ENCODE results near the gene GPR156.

The GPR156 gene

GRCh38 chr3:120192579-120192978 is 92.4 kb downstream of the GPR156 start:
- Histone ChIP-seq H3K4me2 (no peak overlapping the region), H3K9me3 (replicated peaks in 1 of 11) (0 out of 22 replicates have a peak, but pooled peaks cover 0 to 7% (median 0%) of the 10 kb centered on the region in 11 experiments), H4K20me1 (no peaks in the 10 kb centered on the region)

GRCh38 chr3:120192159-120192558 is 92.9 kb downstream of the GPR156 start:
- Histone ChIP-seq H3K27ac (no peak overlapping the region), H3K4me2 (no peak overlapping the region), H3K36me3 (no peaks in the 10 kb centered on the region), H3K4me3 (no peak overlapping the region), H3K4me1 (no peaks in the 10 kb centered on the region), H3K9ac (no peak overlapping the region), H4K20me1 (no peaks in the 10 kb centered on the region), H3K27me3 (no peaks in the 10 kb centered on the region), H3K9me3 (replicated peaks in 1 of 11) (0 out of 22 replicates have a peak, but pooled peaks cover 0 to 7% (median 0%) of the 10 kb centered on the region in 11 experiments)
- TF ChIP-seq Cebpa-rat (IDR thresholded peaks at IDR 0.05), result no peak

More at GRCh38 chr3:120192579-120192978, 92.4 kb downstream of the GPR156 start:
- Histone ChIP-seq H3K9ac (no peak overlapping the region), H3K4me3 (no peak overlapping the region), H3K27me3 (no peaks in the 10 kb centered on the region), H3K4me1 (no peaks in the 10 kb centered on the region), H3K27ac (no peak overlapping the region), H3K36me3 (no peaks in the 10 kb centered on the region)
- TF ChIP-seq Cebpa-rat (IDR thresholded peaks at IDR 0.05), result no peak

GRCh38 chr3:120182613-120183511 is 102.2 kb downstream of the GPR156 start:
- no peak overlapping the region for H3K4me2 ChIP-seq
- H3K4me3 ChIP-seq, result no peak overlapping the region
- no peak for TF ChIP-seq Cebpa-rat (IDR thresholded peaks at IDR 0.05)
- no peaks in the 10 kb centered on the region for H3K27me3 ChIP-seq
- no peak overlapping the region for H3K9ac ChIP-seq
- no peak overlapping the region for H3K27ac ChIP-seq
- 0 out of 20 replicates have a peak, but pooled peaks cover 0 to 7% (median 0%) of the 10 kb centered on the region in 10 experiments for H3K4me1 ChIP-seq
- H4K20me1 ChIP-seq, result no peaks in the 10 kb centered on the region
- no peaks in the 10 kb centered on the region for H3K9me3 ChIP-seq (replicated peaks in 1 of 11)
- H3K36me3 ChIP-seq, result no peaks in the 10 kb centered on the region

- Histone ChIP-seq H3K9ac (no peak overlapping the region), H3K4me3 (no peak overlapping the region), H3K4me2 (no peak overlapping the region), H3K36me3 (no peaks in the 10 kb centered on the region), H3K9me3 (replicated peaks in 1 of 11) (no peaks in the 10 kb centered on the region), H4K20me1 (no peaks in the 10 kb centered on the region), H3K27me3 (no peaks in the 10 kb centered on the region), H3K27ac (no peak overlapping the region), H3K4me1 (0 out of 20 replicates have a peak, but pooled peaks cover 0 to 7% (median 0%) of the 10 kb centered on the region in 10 experiments)
- TF ChIP-seq Cebpa-rat (IDR thresholded peaks at IDR 0.05), result no peak
Observed at GRCh38 chr3:120181632-120182031, 103.4 kb downstream of the GPR156 start.

- Histone ChIP-seq H3K9ac (no peak overlapping the region), H3K9me3 (replicated peaks in 1 of 11) (no peaks in the 10 kb centered on the region), H3K4me3 (no peak overlapping the region), H3K4me2 (no peak overlapping the region), H3K27me3 (no peaks in the 10 kb centered on the region), H3K27ac (no peak overlapping the region), H3K4me1 (0 out of 20 replicates have a peak, but pooled peaks cover 0 to 7% (median 0%) of the 10 kb centered on the region in 10 experiments), H3K36me3 (no peaks in the 10 kb centered on the region), H4K20me1 (no peaks in the 10 kb centered on the region)
- TF ChIP-seq Cebpa-rat (IDR thresholded peaks at IDR 0.05), result no peak
Observed at GRCh38 chr3:120180731-120181412, 104.2 kb downstream of the GPR156 start.

DNA sequence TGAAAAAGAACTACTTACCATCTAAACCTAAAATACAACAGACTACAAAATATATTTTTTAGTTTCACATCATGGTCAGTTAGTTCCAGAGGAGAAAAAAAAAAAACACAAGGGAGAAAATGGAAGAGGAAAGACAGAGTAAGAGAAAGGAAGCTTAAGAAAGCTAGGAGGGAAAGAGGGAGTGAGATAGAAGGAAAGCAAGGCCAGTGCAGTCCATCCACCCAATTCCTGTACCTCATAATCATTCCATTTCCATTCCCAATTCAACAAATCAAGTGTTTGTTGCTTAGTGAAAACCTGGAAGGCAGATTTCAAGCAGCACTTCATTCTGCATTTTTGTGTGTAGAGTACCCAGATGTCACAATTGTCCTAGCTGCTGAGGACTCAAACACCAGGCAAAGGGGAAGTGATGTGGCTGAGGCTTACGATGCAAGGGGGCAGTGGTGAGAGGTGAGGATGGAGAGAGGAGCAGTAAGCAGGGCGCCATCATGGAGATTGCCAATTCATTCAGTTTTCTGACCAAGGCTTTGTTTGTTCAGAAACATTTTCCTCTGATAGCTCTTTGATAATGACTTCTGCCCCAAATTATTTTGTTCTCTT is 107.2 kb downstream of the GPR156 start:
- H3K36me3 ChIP-seq, result no peaks in the 10 kb centered on the region
- H3K4me2 ChIP-seq, result no peak overlapping the region
- H3K9ac ChIP-seq, result no peak overlapping the region
- no peaks in the 10 kb centered on the region for H3K9me3 ChIP-seq (replicated peaks in 1 of 11)
- no peak overlapping the region for H3K27ac ChIP-seq
- TF ChIP-seq Cebpa-rat (IDR thresholded peaks at IDR 0.05), result no peak
- H3K4me1 ChIP-seq, result 0 out of 20 replicates have a peak, but pooled peaks cover 0 to 7% (median 0%) of the 10 kb centered on the region in 10 experiments
- H3K27me3 ChIP-seq, result no peaks in the 10 kb centered on the region
- no peaks in the 10 kb centered on the region for H4K20me1 ChIP-seq
- H3K4me3 ChIP-seq, result no peak overlapping the region

DNA sequence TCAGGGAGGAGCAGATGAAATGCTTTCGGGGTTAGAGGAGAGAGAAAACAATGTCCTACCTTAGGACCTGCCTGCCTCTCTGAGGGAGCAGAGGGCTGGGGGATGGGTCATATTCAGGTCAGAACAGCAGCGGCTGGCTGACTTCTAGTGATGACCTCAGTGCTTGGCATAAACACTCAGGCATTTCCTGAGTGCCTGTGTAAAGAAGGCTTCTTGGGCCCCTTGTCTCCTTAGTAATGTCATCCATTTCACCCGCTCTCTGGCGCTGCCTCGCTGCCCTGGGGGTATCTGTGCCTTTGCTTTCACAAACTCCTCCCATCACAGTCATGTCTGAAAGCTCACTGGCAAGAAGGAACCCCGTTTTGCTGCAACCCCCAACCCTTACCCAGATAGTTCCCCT is 107.9 kb downstream of the GPR156 start:
- H3K9ac ChIP-seq, result no peak overlapping the region
- H4K20me1 ChIP-seq, result no peaks in the 10 kb centered on the region
- no peak overlapping the region for H3K27ac ChIP-seq
- peaks cover 0 to 8% (median under 1%) of the 10 kb centered on the region in 10 experiments; a peak in 10 of 20 replicates for H3K4me1 ChIP-seq
- no peak overlapping the region for H3K4me2 ChIP-seq
- no peaks in the 10 kb centered on the region for H3K27me3 ChIP-seq
- no peak overlapping the region for H3K4me3 ChIP-seq
- TF ChIP-seq Cebpa-rat (IDR thresholded peaks at IDR 0.05), result no peak
- no peaks in the 10 kb centered on the region for H3K9me3 ChIP-seq (replicated peaks in 1 of 11)
- H3K36me3 ChIP-seq, result no peaks in the 10 kb centered on the region

- Histone ChIP-seq H4K20me1 (no peaks in the 10 kb centered on the region), H3K9me3 (replicated peaks in 1 of 11) (no peaks in the 10 kb centered on the region), H3K9ac (no peak overlapping the region), H3K27ac (no peak overlapping the region), H3K27me3 (no peaks in the 10 kb centered on the region), H3K4me2 (no peak overlapping the region), H3K4me3 (no peak overlapping the region), H3K36me3 (no peaks in the 10 kb centered on the region), H3K4me1 (peaks cover 0 to 12% (median 6%) of the 10 kb centered on the region in 10 experiments; a peak in 11 of 20 replicates)
- no peak for TF ChIP-seq Cebpa-rat (IDR thresholded peaks at IDR 0.05)
Observed at GRCh38 chr3:120174811-120175539, 110.0 kb downstream of the GPR156 start.
